Adipocyte (in vitro differentiated cells): Measurements from ENCODE around the gene WDR90.

Source experiments
- DNase-seq: peaks from one replicate; pipeline ENCODE4 v3.0.0-alpha.2; 2015; ENCODE audit warnings: low read depth
- H3K27me3 ChIP-seq: replicated peaks from 2 replicates; pipeline ENCODE4 v1.7.0; 2013; ENCODE audit warnings: mild to moderate bottlenecking, low read length, moderate library complexity; ENCODE audit not compliant: control insufficient read depth, insufficient read depth
- H3K36me3 ChIP-seq: 2 replicates; pipeline ENCODE4 v1.7.0; 2013; ENCODE audit warnings: low read length, mild to moderate bottlenecking, moderate library complexity; ENCODE audit not compliant: control insufficient read depth, insufficient read depth, severe bottlenecking
- H3K4me1 ChIP-seq: 2 replicates; pipeline ENCODE4 v1.7.0; 2013; ENCODE audit warnings: mild to moderate bottlenecking, low read length, moderate library complexity; ENCODE audit not compliant: control insufficient read depth, insufficient read depth
- H3K4me3 ChIP-seq: 2 replicates; pipeline ENCODE4 v1.7.0; 2013; ENCODE audit warnings: mild to moderate bottlenecking, low read length, moderate library complexity
- H3K9ac ChIP-seq: 2 replicates; pipeline ENCODE4 v1.7.0; 2013; ENCODE audit warnings: mild to moderate bottlenecking, low read length, moderate library complexity
- H3K9me3 ChIP-seq: 2 replicates; pipeline ENCODE4 v1.7.0; 2013; ENCODE audit warnings: mild to moderate bottlenecking, low read length, moderate library complexity; ENCODE audit not compliant: control insufficient read depth

WDR90 gene

GRCh38 chr16:654034-654433 lies 4.9 kb downstream of the WDR90 start:
- peaks cover 9% of the 10 kb centered on the region for H3K36me3 ChIP-seq
- no peaks in the 10 kb centered on the region for H3K9me3 ChIP-seq
- no peak overlapping the region for H3K4me3 ChIP-seq
- no peaks in the 10 kb centered on the region for H3K27me3 ChIP-seq
- no peak overlapping the region for H3K9ac ChIP-seq
- DNase-seq = no peak
- peaks cover 4% of the 10 kb centered on the region for H3K4me1 ChIP-seq

GRCh38 chr16:657487-657886 lies 8.3 kb downstream of the WDR90 start:
- Histone ChIP-seq H3K4me1 (no peaks in the 10 kb centered on the region), H3K36me3 (peaks cover 9% of the 10 kb centered on the region), H3K27me3 (no peaks in the 10 kb centered on the region), H3K4me3 (no peak overlapping the region), H3K9me3 (no peaks in the 10 kb centered on the region), H3K9ac (no peak overlapping the region)
- no peak for DNase-seq

GRCh38 chr16:658679-659571 lies 9.8 kb downstream of the WDR90 start:
- H3K9ac ChIP-seq = no peak overlapping the region
- DNase-seq = no peak
- H3K4me1 ChIP-seq = no peaks in the 10 kb centered on the region
- H3K36me3 ChIP-seq = peaks cover 9% of the 10 kb centered on the region
- no peak overlapping the region for H3K4me3 ChIP-seq
- no peaks in the 10 kb centered on the region for H3K27me3 ChIP-seq
- H3K9me3 ChIP-seq = no peaks in the 10 kb centered on the region

GRCh38 chr16:659618-660017 lies 10.5 kb downstream of the WDR90 start:
- H3K4me1 ChIP-seq = no peaks in the 10 kb centered on the region
- H3K27me3 ChIP-seq = no peaks in the 10 kb centered on the region
- peaks cover 9% of the 10 kb centered on the region for H3K36me3 ChIP-seq
- no peak overlapping the region for H3K4me3 ChIP-seq
- no peak overlapping the region for H3K9ac ChIP-seq
- no peaks in the 10 kb centered on the region for H3K9me3 ChIP-seq
- no peak for DNase-seq

- Histone ChIP-seq H3K27me3 (no peaks in the 10 kb centered on the region), H3K9ac (no peak overlapping the region), H3K4me1 (no peaks in the 10 kb centered on the region), H3K9me3 (no peaks in the 10 kb centered on the region), H3K4me3 (no peak overlapping the region), H3K36me3 (peaks cover 9% of the 10 kb centered on the region)
- DNase-seq = no peak
These were observed 10.9 kb downstream of the WDR90 start for GRCh38 chr16:660132-660458.

GRCh38 chr16:660459-661183 lies 11.5 kb downstream of the WDR90 start:
- Histone ChIP-seq H3K36me3 (peaks cover 9% of the 10 kb centered on the region), H3K4me1 (no peaks in the 10 kb centered on the region), H3K4me3 (no peak overlapping the region), H3K9me3 (no peaks in the 10 kb centered on the region), H3K27me3 (no peaks in the 10 kb centered on the region), H3K9ac (no peak overlapping the region)
- peak; percentile 71 for DNase-seq

- no peak for DNase-seq
- peaks cover 9% of the 10 kb centered on the region for H3K36me3 ChIP-seq
- H3K27me3 ChIP-seq = no peaks in the 10 kb centered on the region
- H3K9me3 ChIP-seq = no peaks in the 10 kb centered on the region
- no peaks in the 10 kb centered on the region for H3K4me1 ChIP-seq
- H3K4me3 ChIP-seq = no peak overlapping the region
- H3K9ac ChIP-seq = no peak overlapping the region
These were observed 12.1 kb downstream of the WDR90 start for GRCh38 chr16:661184-661821.

GRCh38 chr16:662095-662494 lies 12.9 kb downstream of the WDR90 start:
- peaks cover 9% of the 10 kb centered on the region for H3K36me3 ChIP-seq
- H3K9me3 ChIP-seq = no peaks in the 10 kb centered on the region
- no peak overlapping the region for H3K9ac ChIP-seq
- no peak overlapping the region for H3K4me3 ChIP-seq
- DNase-seq = no peak
- H3K27me3 ChIP-seq = no peaks in the 10 kb centered on the region
- H3K4me1 ChIP-seq = no peaks in the 10 kb centered on the region

- no peaks in the 10 kb centered on the region for H3K27me3 ChIP-seq
- H3K4me3 ChIP-seq = no peak overlapping the region
- no peak overlapping the region for H3K9ac ChIP-seq
- peaks cover 5% of the 10 kb centered on the region for H3K4me1 ChIP-seq
- peaks cover 9% of the 10 kb centered on the region for H3K36me3 ChIP-seq
- no peaks in the 10 kb centered on the region for H3K9me3 ChIP-seq
- no peak for DNase-seq
These were observed 13.4 kb downstream of the WDR90 start for GRCh38 chr16:662597-662996.

- Histone ChIP-seq H3K4me1 (peaks cover 13% of the 10 kb centered on the region), H3K27me3 (no peaks in the 10 kb centered on the region), H3K4me3 (no peak overlapping the region), H3K36me3 (peaks cover 18% of the 10 kb centered on the region), H3K9ac (peak overlapping the region; percentile 9), H3K9me3 (no peaks in the 10 kb centered on the region)
- no peak for DNase-seq
These were observed 17.4 kb downstream of the WDR90 start for GRCh38 chr16:666572-666971.

GRCh38 chr16:667113-667779 lies 18.1 kb downstream of the WDR90 start:
- H3K9me3 ChIP-seq = no peaks in the 10 kb centered on the region
- H3K36me3 ChIP-seq = peaks cover 24% of the 10 kb centered on the region
- no peak overlapping the region for H3K4me3 ChIP-seq
- no peak for DNase-seq
- H3K4me1 ChIP-seq = peaks cover 13% of the 10 kb centered on the region
- no peaks in the 10 kb centered on the region for H3K27me3 ChIP-seq
- peak overlapping the region; percentile 92 for H3K9ac ChIP-seq
